Parathyroid adenoma (tissue), 2 donors: ENCODE results near the gene IGF2BP1.
A peak's percentile ranks its signal among the peaks of the same experiment; 100 is the strongest.

Experiments used
- H2AFZ ChIP-seq: fragments of 300-600 bp; sonication (generic); one replicate; pipeline ENCODE4 v1.7.0; 2017; ENCODE audit warnings: antibody characterized with exemption, mild to moderate bottlenecking
- H3K27ac ChIP-seq: fragments of 300-600 bp; sonication (generic); one replicate; pipeline ENCODE4 v1.7.0; 2017
- H3K27me3 ChIP-seq: fragments of 300-600 bp; sonication (generic); one replicate; pipeline ENCODE4 v1.7.0; 2017; ENCODE audit warnings: low read length; ENCODE audit not compliant: control insufficient read depth, insufficient read depth
- H3K36me3 ChIP-seq: fragments of 300-600 bp; sonication (generic); one replicate; pipeline ENCODE4 v1.7.0; 2017; ENCODE audit warnings: low read length; ENCODE audit not compliant: control insufficient read depth, insufficient read depth
- H3K4me1 ChIP-seq: fragments of 300-600 bp; sonication (generic); one replicate; pipeline ENCODE4 v1.7.0; 2017; ENCODE audit warnings: control low read depth
- H3K4me2 ChIP-seq: fragments of 300-600 bp; sonication (generic); one replicate; pipeline ENCODE4 v1.7.0; 2017; ENCODE audit warnings: low read length
- H3K4me3 ChIP-seq: fragments of 300-600 bp; sonication (generic); one replicate; pipeline ENCODE4 v1.7.0; 2017; ENCODE audit warnings: low read depth, low read length
- H3K79me2 ChIP-seq: fragments of 300-600 bp; sonication (generic); one replicate; pipeline ENCODE4 v1.7.0; 2017; ENCODE audit warnings: control low read depth
- H3K9ac ChIP-seq: fragments of 300-600 bp; sonication (generic); one replicate; pipeline ENCODE4 v1.7.0; 2017; ENCODE audit warnings: mild to moderate bottlenecking
- H3K9me3 ChIP-seq: fragments of 300-600 bp; sonication (generic); one replicate; pipeline ENCODE4 v1.7.0; 2017; ENCODE audit warnings: low read length; ENCODE audit not compliant: control insufficient read depth
- CTCF ChIP-seq: fragments of 300-600 bp; sonication (generic); IDR thresholded peaks from one replicate; pipeline ENCODE4 v1.7.0; 2017; ENCODE audit warnings: antibody characterized with exemption, mild to moderate bottlenecking
- donor health status: primary hyperparathyroidism.

IGF2BP1 gene

GRCh38 chr17:48997103-48997826 is at the start of gene IGF2BP1:
TSS of gene IGF2BP1 (plus strand) at chr17:48997385. CDS start at chr17:48997746, 361 bp downstream.
- H3K4me1 ChIP-seq: no peaks in the 10 kb centered on the region
- no peak within 1 kb of the TSS for H3K4me3 ChIP-seq
- H3K9ac ChIP-seq: no peak within 1 kb of the TSS
- no peak for TF ChIP-seq CTCF
- H3K4me2 ChIP-seq: peak within 1 kb of the TSS; percentile 38
- peaks cover 38% of the 10 kb centered on the region for H3K27me3 ChIP-seq
- peak within 1 kb of the TSS; percentile 9 for H2AFZ ChIP-seq
- H3K36me3 ChIP-seq: no peaks in the 10 kb centered on the region
- H3K9me3 ChIP-seq: no peaks in the 10 kb centered on the region
- H3K27ac ChIP-seq: no peak within 1 kb of the TSS
- H3K79me2 ChIP-seq: no peaks in the 10 kb centered on the region

GRCh38 chr17:48951572-48951971 is 45.6 kb upstream of the IGF2BP1 start:
- Histone ChIP-seq H3K36me3 (no peaks in the 10 kb centered on the region), H2AFZ (no peak overlapping the region), H3K27me3 (no peaks in the 10 kb centered on the region), H3K79me2 (no peaks in the 10 kb centered on the region), H3K9ac (no peak overlapping the region), H3K4me3 (no peak overlapping the region), H3K27ac (no peak overlapping the region), H3K9me3 (no peaks in the 10 kb centered on the region), H3K4me1 (no peaks in the 10 kb centered on the region), H3K4me2 (no peak overlapping the region)
- TF ChIP-seq CTCF: no peak

- H3K4me3 ChIP-seq: no peak overlapping the region
- no peak overlapping the region for H3K27ac ChIP-seq
- no peak overlapping the region for H3K9ac ChIP-seq
- TF ChIP-seq CTCF: no peak
- no peaks in the 10 kb centered on the region for H3K4me1 ChIP-seq
- no peak overlapping the region for H3K4me2 ChIP-seq
- no peaks in the 10 kb centered on the region for H3K36me3 ChIP-seq
- no peaks in the 10 kb centered on the region for H3K27me3 ChIP-seq
- H3K79me2 ChIP-seq: no peaks in the 10 kb centered on the region
- no peak overlapping the region for H2AFZ ChIP-seq
- H3K9me3 ChIP-seq: no peaks in the 10 kb centered on the region
These were observed 44.3 kb upstream of the IGF2BP1 start for GRCh38 chr17:48952904-48953303.

- no peaks in the 10 kb centered on the region for H3K79me2 ChIP-seq
- no peak overlapping the region for H3K9ac ChIP-seq
- no peaks in the 10 kb centered on the region for H3K4me1 ChIP-seq
- no peak overlapping the region for H3K4me2 ChIP-seq
- H3K9me3 ChIP-seq: no peaks in the 10 kb centered on the region
- no peak overlapping the region for H3K4me3 ChIP-seq
- no peaks in the 10 kb centered on the region for H3K36me3 ChIP-seq
- H3K27me3 ChIP-seq: no peaks in the 10 kb centered on the region
- no peak overlapping the region for H2AFZ ChIP-seq
- no peak for TF ChIP-seq CTCF
- no peak overlapping the region for H3K27ac ChIP-seq
These were observed 42.9 kb upstream of the IGF2BP1 start for GRCh38 chr17:48954300-48954755.
